Activated CD4-positive, CD25-positive, alpha-beta regulatory T cell treated with anti-CD3 and anti-CD28 coated beads, Interleukin-2, amount 50 U/mL, for 16 hours (primary cell): ENCODE results near the gene RUVBL2.
"Not testable (repeated sequence)": the region's sequence is repeated elsewhere in the genome, so short reads cannot be mapped to it uniquely, and the experiment has no call there.

Source experiments
- DNase-seq: peaks from one replicate; pipeline ENCODE4 v3.0.0-alpha.2; 2020; ENCODE audit warnings: low read depth, low spot score

RUVBL2 gene

GRCh38 chr19:49017666-49018351 is 24.1 kb downstream of the RUVBL2 start:
- DNase-seq, result peak; percentile 34

- DNase-seq, result not testable (repeated sequence)
Observed at GRCh38 chr19:49018388-49019241, 24.9 kb downstream of the RUVBL2 start.

DNA sequence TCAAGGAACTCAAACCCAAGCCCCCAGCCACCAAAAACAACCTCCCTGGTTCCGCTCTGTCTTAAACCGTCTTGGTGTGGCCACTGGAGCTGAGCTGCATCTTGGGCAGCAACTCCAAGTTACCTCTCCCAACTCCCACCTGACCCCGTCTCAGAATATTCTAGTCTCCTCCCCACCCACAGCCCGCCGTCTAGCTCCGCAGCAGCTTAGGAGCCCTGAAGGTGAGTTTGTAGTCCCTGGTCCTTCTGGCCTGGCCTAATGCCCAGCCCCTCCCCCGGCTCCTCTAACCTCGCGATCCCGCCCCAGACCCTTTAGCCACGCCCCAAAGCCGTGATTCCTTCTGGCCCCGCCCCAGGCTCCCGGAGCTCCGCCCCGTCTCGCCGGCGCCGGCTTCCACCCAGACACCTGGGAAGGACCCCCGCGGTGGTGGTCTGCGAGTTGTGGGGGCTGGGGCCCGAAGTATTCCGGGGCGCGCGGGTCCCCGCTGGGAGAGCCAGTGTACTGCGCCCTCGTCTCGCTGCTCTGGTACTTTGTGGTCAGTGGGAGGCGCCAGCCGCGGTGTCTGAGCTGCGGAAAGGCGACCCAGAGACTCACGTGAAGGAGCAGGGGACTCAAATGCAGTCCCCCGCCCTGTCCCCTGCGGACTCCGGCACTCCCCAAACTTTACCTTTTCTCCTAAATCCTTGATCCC is 25.7 kb downstream of the RUVBL2 start:
- DNase-seq, result peak; percentile 24

DNA sequence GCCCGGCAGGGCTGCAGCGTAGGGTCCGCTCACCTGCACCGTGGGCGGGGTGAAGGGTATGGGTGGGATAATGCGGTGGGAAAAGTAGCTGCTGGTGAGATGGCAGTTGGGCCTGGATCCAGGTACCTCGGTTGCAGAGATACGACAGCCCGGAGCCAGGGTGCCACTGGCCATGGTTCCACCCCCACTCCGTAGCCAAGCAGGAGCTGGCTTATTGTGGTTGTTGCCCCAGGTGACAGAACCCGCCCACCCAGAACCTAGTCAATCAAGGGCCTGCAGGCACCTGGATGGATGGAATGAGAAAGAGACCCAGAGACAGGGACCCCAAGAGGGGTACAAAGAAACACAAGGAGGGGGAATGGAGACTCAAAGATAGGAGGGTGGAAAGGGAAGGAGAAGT is 26.7 kb downstream of the RUVBL2 start:
- DNase-seq, result no peak

DNA sequence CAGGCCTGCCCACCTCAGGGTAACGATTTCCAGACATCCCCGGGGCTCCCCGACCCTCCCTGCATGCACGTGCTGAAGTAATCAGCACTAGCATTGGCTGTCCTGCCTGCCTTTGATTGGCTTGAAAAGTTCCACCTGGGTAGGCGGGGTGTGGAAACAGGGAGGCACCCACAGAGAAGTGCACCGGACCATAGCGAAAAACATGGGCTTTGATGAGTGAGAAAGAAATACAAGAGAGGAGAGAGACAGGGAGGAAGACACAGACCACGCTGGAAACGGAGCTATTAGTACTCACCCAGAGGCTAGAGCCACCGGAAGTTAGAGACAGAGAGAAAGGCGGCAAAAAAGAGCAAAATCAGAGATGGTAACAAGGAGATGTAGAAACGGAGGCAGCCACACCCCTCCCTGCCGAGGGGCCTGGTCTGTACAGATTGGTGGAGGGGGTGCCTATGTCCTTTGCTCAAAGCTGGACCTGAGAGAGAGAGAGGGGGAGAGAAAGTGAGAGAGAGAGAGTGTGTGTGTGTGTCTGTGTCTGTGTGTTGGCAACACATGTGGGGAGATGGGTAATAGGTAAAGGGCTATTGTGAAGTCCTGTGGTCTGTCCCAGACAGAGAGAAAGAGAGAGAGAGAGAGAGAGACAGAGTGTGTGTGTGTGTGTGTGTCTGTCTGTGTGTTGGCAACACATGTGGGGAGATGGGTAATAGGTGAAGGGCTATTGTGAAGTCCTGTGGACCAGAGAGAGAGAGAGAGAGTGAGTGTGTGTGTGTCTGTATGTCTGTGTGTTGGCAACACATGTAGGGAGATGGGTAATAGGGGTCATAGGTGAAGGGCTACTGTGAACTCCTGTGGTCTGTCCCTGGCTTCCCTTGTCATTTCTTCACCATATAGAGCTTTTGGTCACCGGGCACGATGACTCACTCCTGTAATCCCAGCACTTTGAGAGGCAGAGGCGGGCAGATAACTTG is 27.5 kb downstream of the RUVBL2 start:
- DNase-seq, result no peak

- no peak for DNase-seq
Observed at GRCh38 chr19:49022116-49022515, 28.4 kb downstream of the RUVBL2 start.

GRCh38 chr19:49024233-49024632 is 30.5 kb downstream of the RUVBL2 start, which contains the start of gene CGB3:
TSS of gene CGB3 (minus strand) at chr19:49024333. CDS start at chr19:49023971, 362 bp downstream.
- DNase-seq, result not testable (repeated sequence)

GRCh38 chr19:49025088-49025487 is 31.4 kb downstream of the RUVBL2 start:
- DNase-seq, result not testable (repeated sequence)

DNA sequence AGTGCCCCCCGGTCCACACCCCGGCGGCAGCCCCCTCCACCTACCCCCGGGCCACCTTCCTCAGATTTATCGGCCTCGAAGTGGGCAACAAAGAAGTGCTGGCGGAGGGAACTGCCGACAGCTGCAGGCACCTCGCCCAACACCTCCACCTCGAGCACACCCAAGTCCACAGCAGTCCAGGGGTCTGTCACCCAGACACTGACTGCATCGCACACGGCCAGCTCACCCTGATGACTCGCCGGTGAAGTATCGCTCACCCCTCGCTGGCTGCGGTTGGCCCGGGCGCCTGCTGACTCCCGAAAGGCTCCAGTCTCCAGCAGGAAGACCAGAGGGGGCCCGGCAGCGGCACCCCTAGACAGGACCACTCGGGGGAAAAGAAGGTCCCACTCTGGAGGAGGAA is 31.9 kb downstream of the RUVBL2 start:
- not testable (repeated sequence) for DNase-seq

DNA sequence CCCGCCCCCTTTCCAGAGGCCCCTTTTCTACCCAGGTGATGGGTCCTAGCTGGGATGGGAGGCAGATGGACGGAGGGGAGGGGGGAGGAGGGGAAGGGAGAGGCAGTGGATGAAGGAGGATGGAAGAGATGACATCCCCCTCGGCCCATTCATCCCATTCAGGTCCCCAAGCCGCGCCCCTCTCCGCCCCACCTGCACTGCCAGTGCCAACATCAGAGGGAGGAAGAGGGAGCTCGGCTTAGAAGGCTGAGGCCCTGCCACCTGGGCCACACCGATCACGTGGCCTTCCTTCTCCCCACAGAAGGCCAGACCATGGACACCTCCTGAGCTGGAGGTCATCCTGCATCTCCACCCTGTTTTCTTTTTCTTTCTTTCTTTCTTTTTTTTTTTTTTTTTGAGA is 35.0 kb downstream of the RUVBL2 start:
- not testable (repeated sequence) for DNase-seq

- DNase-seq, result not testable (repeated sequence)
Observed at GRCh38 chr19:49029749-49030148, 36.1 kb downstream of the RUVBL2 start.

DNA sequence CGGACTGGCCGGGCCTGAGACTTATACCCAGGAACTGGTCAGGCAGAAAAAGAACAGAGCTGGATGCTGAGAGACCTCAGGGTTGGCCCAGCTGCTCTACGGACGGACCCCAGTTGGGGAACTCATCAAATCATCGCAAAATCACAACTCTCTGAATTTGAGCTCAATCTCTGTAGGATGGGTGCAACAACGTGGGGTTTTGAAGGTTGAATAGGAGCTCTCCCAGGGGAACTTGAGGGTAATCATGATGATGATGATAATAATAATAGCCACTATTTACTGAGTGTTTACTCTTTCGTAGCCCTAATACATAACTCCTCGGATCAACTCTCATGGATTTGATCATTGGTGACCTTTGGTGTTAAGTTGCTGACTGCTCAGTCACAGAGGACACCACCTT is 36.6 kb downstream of the RUVBL2 start:
- DNase-seq, result not testable (repeated sequence)

GRCh38 chr19:49031642-49032301 is 38.1 kb downstream of the RUVBL2 start, which contains the start of gene CGB2:
TSS of gene CGB2 (plus strand) at chr19:49031890. CDS start at chr19:49032096, 206 bp downstream.
- peak; percentile 8 for DNase-seq

DNA sequence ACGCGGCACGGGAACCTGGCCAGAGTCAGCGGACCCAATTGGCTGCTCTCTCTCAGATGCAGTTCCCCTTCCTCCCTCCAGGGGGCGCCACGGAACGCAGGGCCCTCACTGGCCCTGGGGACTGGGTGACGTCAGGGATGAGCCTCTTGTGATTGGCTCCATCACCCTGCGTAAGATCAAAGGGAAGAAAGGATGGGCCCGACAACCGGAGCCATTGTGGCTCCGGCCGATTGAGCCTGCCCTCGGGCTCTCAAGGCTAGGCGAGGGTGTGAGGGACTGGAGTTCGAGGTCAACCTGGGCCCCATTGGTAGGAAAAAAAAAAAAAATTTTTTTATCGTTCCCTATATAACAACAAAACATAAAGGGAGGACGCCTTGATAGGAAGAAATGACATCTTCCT is 43.1 kb downstream of the RUVBL2 start, which contains the start of gene CGB1:
TSS of gene CGB1 (minus strand) at position 81 of the 400 bp plus-strand sequence. CDS start 184 bp downstream, outside the sequence.
- not testable (repeated sequence) for DNase-seq

DNA sequence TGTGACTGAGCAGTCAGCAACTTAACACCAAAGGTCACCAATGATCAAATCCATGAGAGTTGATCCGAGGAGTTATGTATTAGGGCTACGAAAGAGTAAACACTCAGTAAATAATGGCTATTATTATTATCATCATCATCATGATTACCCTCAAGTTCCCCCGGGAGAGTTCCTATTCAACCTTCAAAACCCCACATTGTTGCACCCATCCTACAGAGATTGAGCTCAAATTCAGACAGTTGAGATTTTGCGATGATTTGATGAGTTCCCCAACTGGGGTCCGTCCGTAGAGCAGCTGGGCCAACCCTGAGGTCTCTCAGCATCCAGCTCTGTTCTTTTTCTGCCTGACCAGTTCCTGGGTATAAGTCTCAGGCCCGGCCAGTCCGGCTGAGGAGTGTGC is 44.4 kb downstream of the RUVBL2 start:
- not testable (repeated sequence) for DNase-seq

GRCh38 chr19:49038557-49039276 is 45.0 kb downstream of the RUVBL2 start:
- DNase-seq, result not testable (repeated sequence)

- not testable (repeated sequence) for DNase-seq
Observed at GRCh38 chr19:49039736-49040135, 46.0 kb downstream of the RUVBL2 start.

- no peak for DNase-seq
Observed at GRCh38 chr19:49042177-49042576, 48.5 kb downstream of the RUVBL2 start.

- DNase-seq, result not testable (repeated sequence)
Observed at GRCh38 chr19:49042666-49043065, 49.0 kb downstream of the RUVBL2 start.
